HepG2 (cell line): ENCODE results near the gene CDC42EP1. TPM values are rescaled to one million over a fixed set of nuclear protein-coding genes. Genes with fewer than 3 reads are reported as not detected.

Source experiments
- ARNT ChIP-seq: fragments of 450-650 bp; IDR thresholded peaks from 2 replicates; pipeline ENCODE4 v1.6.1; 2017
- ARNTL ChIP-seq: sonication (generic); formaldehyde crosslinking; IDR thresholded peaks from 2 replicates; pipeline ENCODE4 v1.4.0; 2020; ENCODE audit warnings: mild to moderate bottlenecking, missing genetic modification reagents
- CSRNP1 ChIP-seq: sonication (generic); formaldehyde crosslinking; IDR thresholded peaks from 2 replicates; pipeline ENCODE4 v1.8.1; 2023; ENCODE audit warnings: mild to moderate bottlenecking, missing genetic modification reagents
- CSRNP2 ChIP-seq: sonication (generic); formaldehyde crosslinking; conservative IDR thresholded peaks from 2 replicates; pipeline ENCODE4 v1.8.0; 2022; ENCODE audit warnings: low read depth, missing genetic modification reagents
- MBD4 ChIP-seq: IDR thresholded peaks from 2 replicates; pipeline ENCODE4 v1.6.1; 2012; ENCODE audit warnings: low read length, inconsistent platforms, borderline replicate concordance
- PBX2 ChIP-seq: IDR thresholded peaks from 2 replicates; pipeline ENCODE4 v1.6.1; 2016; ENCODE audit warnings: control low read depth
- POLR2AphosphoS5 ChIP-seq: IDR thresholded peaks from 2 replicates; pipeline ENCODE4 v1.6.1; 2012; ENCODE audit warnings: low read depth, low read length
- SNAPC2 ChIP-seq: sonication (generic); formaldehyde crosslinking; IDR thresholded peaks from 2 replicates; pipeline ENCODE4 v1.8.1; 2022; ENCODE audit warnings: mild to moderate bottlenecking, missing genetic modification reagents
- SOX5 ChIP-seq: IDR thresholded peaks from 2 replicates; pipeline ENCODE4 v1.6.1; 2016; ENCODE audit warnings: borderline replicate concordance
- TGIF2 ChIP-seq: IDR thresholded peaks from 2 replicates; pipeline ENCODE4 v1.6.1; 2016; ENCODE audit warnings: control low read depth, missing compliant biosample characterization
- YEATS4 ChIP-seq: sonication (generic); formaldehyde crosslinking; IDR thresholded peaks from 2 replicates; pipeline ENCODE4 v1.4.0; 2020; ENCODE audit warnings: missing genetic modification reagents, borderline replicate concordance
- YY1 ChIP-seq: IDR thresholded peaks from 2 replicates; pipeline ENCODE4 v1.6.1; 2011; ENCODE audit warnings: low read length, low read depth, moderate library complexity, mild to moderate bottlenecking; ENCODE audit not compliant: insufficient read depth, insufficient replicate concordance
- ZBTB33 ChIP-seq: sonication (generic); formaldehyde crosslinking; IDR thresholded peaks from 2 replicates; pipeline ENCODE4 v1.4.0; 2020; ENCODE audit warnings: missing genetic modification reagents
- ZBTB8A ChIP-seq: sonication (generic); formaldehyde crosslinking; IDR thresholded peaks from 2 replicates; pipeline ENCODE4 v1.4.0; 2020; ENCODE audit warnings: mild to moderate bottlenecking, low read depth, missing genetic modification reagents, borderline replicate concordance
- ZFX ChIP-seq: sonication (generic); formaldehyde crosslinking; IDR thresholded peaks from 2 replicates; pipeline ENCODE4 v1.4.0; 2020; ENCODE audit warnings: mild to moderate bottlenecking, low read depth, missing genetic modification reagents, moderate library complexity
- ZMYM2 ChIP-seq: sonication (generic); formaldehyde crosslinking; IDR thresholded peaks from 2 replicates; pipeline ENCODE4 v1.8.0; 2022; ENCODE audit warnings: mild to moderate bottlenecking, missing genetic modification reagents
- ZNF337 ChIP-seq: sonication (generic); formaldehyde crosslinking; IDR thresholded peaks from 2 replicates; pipeline ENCODE4 v1.5.1; 2020; ENCODE audit warnings: missing genetic modification reagents, low read depth, mild to moderate bottlenecking, borderline replicate concordance
- ZNF562 ChIP-seq: sonication (generic); formaldehyde crosslinking; IDR thresholded peaks from 2 replicates; pipeline ENCODE4 v1.8.0; 2022; ENCODE audit warnings: missing genetic modification reagents, borderline replicate concordance
- ZNF570 ChIP-seq: sonication (generic); formaldehyde crosslinking; IDR thresholded peaks from 2 replicates; pipeline ENCODE4 v1.4.0; 2020; ENCODE audit warnings: mild to moderate bottlenecking, missing genetic modification reagents, borderline replicate concordance
- ZNF746 ChIP-seq: sonication (generic); formaldehyde crosslinking; IDR thresholded peaks from 2 replicates; pipeline ENCODE4 v1.8.0; 2022; ENCODE audit warnings: mild to moderate bottlenecking, missing genetic modification reagents
- ZNF800 ChIP-seq: sonication (generic); formaldehyde crosslinking; IDR thresholded peaks from 2 replicates; pipeline ENCODE4 v1.4.0; 2020; ENCODE audit warnings: missing genetic modification reagents
- polyA plus RNA-seq, 8 experiments: library from polyadenylated mRNA; depleted of rRNA in 3 of 8; stranded (reverse) in 7 of 8; unstranded in 1 of 8; fragments of >200 nt; fragmentation: Illumina TruSeq in 4 of 8; extraction: Trizol in 4 of 8; gene quantifications; 2 replicates each; pipeline versions ENCODE4 v1.2.1 to v1.2.3, GENCODE V29; 2011 to 2016; ENCODE audit warnings: low read depth in 4 of 8, missing spikeins in 1 of 8, mixed read lengths in 1 of 8; ENCODE audit not compliant: insufficient read depth in 1 of 8
- total RNA-seq, 5 experiments: library from RNA; depleted of rRNA; stranded (reverse); fragments of >200 nt; fragmentation: Illumina TruSeq; extraction: Trizol; gene quantifications; 2 replicates each; pipeline ENCODE4 v1.2.3, GENCODE V29; 2016; ENCODE audit warnings: low read depth in 1 of 5

CDC42EP1 gene
- total and polyA plus RNA-seq, 2 of the 13 experiments (the other 11 are each of a cell fraction or from before 2014, with no cell fraction given): 17.1 to 29.5 TPM

GRCh38 chr22:37563153-37564081, 3.1 kb downstream of the CDC42EP1 start (continued):
- TF ChIP-seq ZNF562 (CRISPR knock-in tag) (no peak), YEATS4 (CRISPR knock-in tag) (peak; percentile 54), ZBTB8A (CRISPR knock-in tag) (no peak), ZMYM2 (CRISPR knock-in tag) (peak; percentile 31; the same call in 1 of the 2 replicates), MBD4 (no peak), PBX2 (CRISPR knock-in tag) (no peak), ZNF337 (0 out of 2 replicates have a peak, but pooled peaks have one; percentile 53), ZFX (CRISPR knock-in tag) (peak; percentile 62), SOX5 (CRISPR knock-in tag) (peak; percentile 76), CSRNP1 (CRISPR knock-in tag) (no peak), TGIF2 (CRISPR knock-in tag) (peak; percentile 97), ARNT (no peak), CSRNP2 (CRISPR knock-in tag) (no peak), ARNTL (CRISPR knock-in tag) (no peak), SNAPC2 (CRISPR knock-in tag) (no peak), POLR2AphosphoS5 (peak; percentile 61), ZNF570 (CRISPR knock-in tag) (no peak), ZNF746 (CRISPR knock-in tag) (peak; percentile 76), ZNF800 (CRISPR knock-in tag) (0 out of 2 replicates have a peak, but pooled peaks have one; percentile 28), YY1 (peak; percentile 4), ZBTB33 (CRISPR knock-in tag) (peak; percentile 19; the same call in 1 of the 2 replicates)
